GM19240 (cell line): ENCODE measurements around the gene NHLRC1.
"Not testable (repeated sequence)": the region's sequence is repeated elsewhere in the genome, so short reads cannot be mapped to it uniquely, and the experiment has no call there.

ENCODE experiments used
- DNase-seq: peaks from one replicate; pipeline ENCODE4 v3.0.0; 2011; ENCODE audit warnings: low spot score; ENCODE audit not compliant: insufficient read length

Gene NHLRC1

DNA sequence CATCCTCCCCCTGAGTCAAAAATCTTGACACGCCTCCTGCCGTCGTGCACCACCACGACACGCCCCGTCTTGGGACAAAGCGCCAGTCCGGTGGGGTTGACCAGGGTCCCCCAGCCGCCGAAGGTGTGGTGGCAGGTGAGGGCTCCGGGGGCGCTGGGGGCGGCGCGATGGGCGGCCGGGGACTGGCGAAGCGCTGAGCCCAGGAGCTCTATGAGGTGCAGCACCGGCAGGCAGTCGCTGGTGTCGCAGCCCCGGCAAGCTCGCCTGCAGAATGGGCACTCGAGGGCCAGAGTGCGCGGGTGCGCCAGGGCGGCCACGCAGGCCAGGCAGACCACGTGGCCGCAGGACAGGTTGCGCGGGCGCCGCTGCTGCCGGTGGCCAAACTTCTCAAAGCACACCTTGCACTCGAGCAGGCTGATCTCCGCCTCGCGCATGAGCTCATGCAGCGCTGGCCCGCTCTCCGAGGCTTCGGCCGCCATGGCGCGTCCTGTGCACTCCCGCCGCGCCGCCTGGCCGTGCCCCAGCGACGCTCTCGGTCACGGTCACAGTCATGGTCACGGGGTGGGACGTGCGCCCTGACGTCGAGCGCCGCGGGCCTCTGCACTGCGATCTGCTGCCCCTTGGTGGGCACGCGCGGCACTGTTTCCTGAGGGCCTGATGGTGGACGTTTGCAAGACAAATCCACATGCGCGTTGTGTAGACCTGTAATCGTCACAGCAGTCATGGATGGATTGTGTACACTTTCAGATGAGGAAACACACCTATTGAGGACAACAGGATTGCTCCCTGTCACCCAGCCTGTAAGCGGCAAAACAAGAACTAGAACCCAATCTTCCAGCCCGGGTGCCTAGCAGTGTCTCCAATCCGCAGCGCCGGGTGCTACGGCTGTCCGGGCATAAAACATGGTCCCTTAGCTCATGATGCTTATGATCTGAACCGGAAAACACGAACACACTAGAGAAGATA is at the start of gene NHLRC1:
TSS of gene NHLRC1 (minus strand) at position 550 of the 966 bp plus-strand sequence. CDS start at position 479, 71 bp downstream.
- peak; percentile 11 for DNase-seq

DNA sequence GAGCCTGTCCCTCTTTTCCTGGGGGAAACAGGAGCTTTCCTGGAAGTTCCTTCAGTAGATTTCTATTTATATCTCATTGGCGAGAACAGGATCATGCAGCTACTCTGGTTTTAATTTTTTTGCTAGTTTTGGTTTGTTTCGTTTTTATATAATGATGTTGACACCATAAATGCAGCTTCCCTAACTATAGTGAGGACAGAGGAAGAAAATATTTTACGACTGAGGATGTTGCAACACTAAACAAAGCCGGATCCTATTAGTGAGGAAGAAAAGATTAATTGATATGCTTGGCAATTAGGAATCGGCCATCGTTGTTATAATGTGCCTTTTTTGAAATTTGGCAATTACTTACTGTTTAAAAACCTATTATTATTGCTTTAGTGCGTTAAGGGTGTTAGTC is 49.4 kb upstream of the NHLRC1 start:
- DNase-seq, result no peak

DNA sequence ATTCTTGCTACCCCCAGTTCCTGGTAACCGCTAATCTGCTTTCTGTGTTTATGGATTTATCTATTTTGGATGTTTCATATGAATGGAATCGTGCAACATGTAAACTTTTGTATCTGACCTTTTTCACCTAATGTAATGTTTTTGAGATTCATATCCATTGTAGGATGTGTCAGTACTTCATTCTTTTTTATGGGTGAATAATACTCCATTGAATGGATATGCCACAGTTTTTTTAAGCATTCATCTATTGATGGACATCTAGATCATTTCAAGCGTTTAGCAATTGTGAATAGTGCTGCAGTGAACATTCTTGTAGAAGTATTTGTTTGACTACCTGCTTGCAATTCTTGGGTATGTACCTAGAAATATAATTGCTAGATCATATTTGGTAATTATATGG is 45.8 kb upstream of the NHLRC1 start:
- no peak for DNase-seq

DNA sequence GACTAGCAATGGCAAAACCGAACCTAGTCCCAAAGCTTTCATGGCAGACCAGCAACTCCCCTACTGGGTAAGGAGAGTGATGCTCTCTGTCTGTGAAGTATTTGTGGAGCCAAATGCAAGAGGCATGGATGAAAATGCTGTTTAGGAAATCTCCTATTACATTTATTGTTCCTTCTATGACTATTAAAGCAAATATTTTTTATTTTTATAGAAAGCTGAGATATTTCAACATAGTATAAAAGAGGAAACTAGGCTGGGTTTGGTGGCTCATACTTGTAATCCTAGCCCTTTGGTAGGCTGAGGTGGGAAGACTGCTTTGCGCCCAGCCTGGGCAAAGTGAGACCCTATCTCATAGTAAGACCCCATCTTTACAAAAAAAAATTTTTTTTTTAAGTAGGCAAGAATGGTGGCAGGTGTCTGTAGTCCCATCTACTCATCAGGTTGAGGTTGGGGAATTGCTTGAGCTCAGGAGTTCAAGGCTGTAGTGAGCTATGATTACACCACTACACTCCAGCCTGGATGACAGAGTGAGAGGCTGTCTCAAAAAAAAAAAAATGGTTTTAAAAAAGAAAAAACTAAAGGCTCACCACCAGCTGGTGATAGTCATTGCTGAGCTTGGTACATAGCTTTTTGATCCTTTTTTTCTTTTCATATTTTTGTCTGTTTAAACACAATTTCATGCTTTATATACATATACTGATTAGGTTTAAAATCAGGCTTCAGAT is 44.0 kb upstream of the NHLRC1 start:
- no peak for DNase-seq

DNA sequence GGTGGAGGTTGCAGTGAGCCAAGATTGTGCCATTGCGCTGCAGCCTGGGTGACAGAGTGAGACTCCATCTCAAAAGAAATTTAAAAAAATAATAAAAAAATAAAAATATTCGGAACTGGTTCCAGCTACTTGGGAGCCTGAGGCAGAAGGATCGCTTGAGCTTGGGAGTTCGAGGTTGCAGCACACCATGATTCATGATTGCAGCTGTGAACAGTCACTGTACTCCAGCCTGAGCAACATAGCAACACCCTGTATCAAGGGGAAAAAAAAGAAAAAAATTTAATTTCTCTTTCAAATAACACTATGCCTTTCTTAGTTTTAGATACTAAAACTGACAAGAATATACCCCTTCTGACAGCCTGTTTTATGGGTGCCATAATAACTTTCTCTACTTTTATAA is 43.3 kb upstream of the NHLRC1 start:
- DNase-seq, result no peak

DNA sequence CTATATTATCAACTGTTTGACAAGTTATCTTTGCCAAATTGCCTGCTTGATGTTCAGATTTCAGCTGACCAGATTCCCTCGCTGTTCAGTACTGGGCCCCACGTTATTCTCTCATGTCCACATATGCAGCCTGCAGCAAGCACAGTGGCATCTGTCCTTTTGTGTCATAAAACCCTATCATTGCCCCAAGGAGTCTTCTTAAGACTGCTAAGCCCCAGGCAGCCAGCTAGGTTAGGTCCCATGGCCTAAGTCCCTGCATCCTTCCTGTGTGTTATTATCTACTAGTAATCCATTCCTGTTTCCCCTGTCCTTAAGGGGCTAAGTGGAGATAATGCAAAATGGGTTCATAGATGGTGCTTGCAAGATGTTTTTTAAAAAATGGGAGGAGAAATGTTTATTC is 39.9 kb upstream of the NHLRC1 start:
- no peak for DNase-seq

DNA sequence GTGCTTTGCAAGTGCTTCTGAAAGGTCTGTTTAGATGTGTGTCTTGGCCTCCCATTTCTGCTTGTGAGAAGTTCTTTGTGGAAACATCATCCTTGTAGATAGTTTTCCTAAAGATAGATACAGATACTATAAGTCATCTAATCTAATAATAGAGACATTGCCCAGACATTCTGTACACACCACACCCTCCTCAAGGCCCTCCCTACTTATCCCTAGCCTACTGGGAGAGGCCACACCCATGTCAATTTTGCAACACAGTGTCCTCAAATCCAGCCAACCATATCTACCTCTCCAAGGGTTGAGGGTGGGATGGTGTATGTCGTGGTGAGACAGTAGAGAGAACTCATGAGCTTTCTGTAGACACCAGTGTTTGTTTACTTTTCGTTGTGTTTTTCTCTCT is 39.0 kb upstream of the NHLRC1 start:
- no peak for DNase-seq

DNA sequence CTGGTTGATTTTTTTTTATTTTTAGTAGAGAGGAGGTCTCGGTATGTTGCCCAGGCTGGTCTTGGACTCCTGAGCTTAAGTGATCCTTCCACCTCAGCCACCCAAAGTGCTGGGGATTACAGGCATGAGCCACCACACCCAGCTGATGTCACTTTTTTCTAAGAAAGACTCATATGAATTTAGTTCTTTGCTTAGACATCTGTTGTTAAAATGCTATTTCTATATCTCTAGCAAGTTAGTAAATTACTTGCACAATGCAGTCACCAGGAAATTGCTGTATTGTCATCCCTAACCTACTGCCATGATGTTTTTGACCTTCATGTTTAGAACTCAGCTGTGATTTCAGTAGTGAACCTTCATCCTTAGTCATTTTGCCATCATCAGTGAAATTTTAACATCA is 38.4 kb upstream of the NHLRC1 start:
- no peak for DNase-seq

DNA sequence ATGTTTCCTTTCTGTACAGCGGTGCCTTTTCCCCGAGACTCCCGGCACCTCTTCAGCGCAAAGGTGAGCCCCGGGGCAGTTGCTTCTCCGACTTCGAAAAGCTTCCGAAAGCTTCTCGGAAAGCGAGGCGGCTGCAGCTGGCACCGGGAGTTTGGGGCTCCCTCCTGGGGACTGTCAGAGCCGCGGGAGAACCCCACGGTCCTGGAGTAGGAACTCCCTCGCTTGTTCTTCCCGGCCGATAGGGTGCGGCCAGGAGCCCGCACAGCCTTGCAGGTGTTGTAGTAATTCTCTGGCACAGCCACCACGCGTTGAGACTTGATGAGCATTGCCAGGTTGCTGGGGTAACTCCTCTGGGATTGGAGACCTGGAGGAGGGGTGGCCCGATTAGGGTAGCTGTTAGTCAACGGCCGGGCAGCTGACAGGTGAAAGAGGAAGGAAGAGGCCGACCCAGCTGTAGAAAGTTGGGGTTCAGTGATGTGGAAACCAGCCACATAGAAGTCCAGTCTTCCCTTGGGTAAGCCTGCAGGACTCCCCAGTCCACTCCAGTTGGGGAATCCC is 33.5 kb upstream of the NHLRC1 start:
- DNase-seq, result peak; percentile 23

DNA sequence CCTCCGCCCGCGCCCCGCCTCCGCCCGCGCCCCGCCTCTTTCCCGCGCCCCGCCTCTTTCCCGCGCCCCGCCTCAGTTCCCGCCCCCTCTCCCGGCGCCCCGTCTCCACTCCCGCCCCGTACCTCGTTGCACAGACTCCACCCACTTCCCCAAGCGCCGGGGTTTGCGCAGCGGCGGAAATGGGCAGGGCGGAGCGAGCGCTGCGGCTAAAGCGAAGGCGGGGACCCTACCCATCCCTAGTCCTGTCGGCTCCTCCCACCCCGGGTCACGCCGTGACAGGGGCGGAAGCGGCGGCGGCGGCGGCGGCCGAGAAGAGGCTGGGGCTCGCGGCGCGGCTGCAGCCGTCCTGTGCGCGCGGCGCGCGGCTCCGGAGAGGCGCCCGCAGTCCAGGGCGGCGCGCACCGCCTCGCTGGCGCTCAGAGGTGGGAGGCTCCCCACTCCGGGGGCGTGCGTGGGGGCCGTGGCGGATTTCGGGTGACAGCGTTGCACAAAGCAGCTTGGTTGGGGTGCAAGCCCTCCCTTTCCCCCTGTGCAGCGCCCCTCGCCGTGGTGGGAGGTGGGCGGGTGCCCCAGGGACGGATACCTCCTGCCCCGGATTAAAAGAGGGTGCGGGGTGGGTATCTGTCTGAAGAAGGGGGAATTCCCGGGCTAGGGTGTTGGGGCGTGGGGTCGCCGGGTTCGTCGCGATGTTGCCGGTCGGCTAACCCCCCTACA is 32.8 kb upstream of the NHLRC1 start, which contains the start of gene KDM1B:
TSS of gene KDM1B (plus strand) at position 273 of the 714 bp plus-strand sequence. CDS start 4,474 bp downstream, outside the sequence.
- DNase-seq, result peak; percentile 92

DNA sequence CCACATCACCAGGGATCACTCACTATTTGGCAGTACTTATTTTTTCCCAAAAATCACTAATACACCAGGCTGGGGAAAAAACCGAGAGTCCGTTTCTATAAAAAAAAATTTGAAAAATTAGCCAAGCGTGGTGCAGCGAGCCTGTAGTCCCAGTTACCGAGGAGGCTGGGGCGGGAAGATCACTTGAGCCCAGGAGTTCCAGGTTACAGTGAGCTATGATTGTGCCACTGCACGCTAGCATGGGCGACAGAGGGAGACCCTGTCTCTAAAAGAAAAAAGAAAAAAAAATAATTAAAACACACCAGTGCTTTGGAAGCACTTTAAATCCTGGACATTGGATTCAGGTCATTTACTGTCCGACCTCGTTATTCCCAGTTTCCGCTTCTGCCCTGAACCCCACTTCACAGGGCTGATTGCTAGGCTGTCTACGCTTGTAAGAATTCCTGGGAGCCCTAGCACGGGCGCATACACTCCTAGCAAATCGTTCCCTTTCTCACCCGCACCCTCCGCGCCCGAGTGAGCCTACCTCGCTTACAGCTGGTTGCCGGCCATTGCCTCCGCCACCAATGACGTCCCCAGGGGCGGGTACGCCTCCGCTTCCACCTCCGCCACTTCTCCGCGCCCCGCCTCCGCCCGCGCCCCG is 32.2 kb upstream of the NHLRC1 start, which contains the start of gene TPMT:
TSS of gene TPMT (minus strand) at position 571 of the 643 bp plus-strand sequence. CDS start 5,950 bp downstream, outside the sequence.
- no peak for DNase-seq

DNA sequence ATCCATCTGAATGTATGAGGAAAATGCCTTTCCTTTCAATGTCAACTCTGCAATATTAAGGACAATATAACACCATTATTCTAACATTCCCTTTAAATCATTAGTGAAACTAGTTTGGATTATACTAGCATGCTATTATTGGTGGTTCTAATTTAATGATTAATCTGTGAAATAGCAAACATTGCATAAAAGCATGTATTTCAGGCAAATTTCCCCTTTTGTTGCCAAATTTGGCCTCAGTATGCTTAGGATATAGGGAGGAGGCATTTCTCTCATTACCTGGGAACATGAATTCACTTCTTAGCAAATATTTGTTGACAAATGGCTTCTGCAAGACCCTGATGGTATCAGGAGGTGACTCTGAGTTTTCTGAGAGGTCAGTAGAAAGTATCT is 30.8 kb upstream of the NHLRC1 start:
- DNase-seq, result no peak

DNA sequence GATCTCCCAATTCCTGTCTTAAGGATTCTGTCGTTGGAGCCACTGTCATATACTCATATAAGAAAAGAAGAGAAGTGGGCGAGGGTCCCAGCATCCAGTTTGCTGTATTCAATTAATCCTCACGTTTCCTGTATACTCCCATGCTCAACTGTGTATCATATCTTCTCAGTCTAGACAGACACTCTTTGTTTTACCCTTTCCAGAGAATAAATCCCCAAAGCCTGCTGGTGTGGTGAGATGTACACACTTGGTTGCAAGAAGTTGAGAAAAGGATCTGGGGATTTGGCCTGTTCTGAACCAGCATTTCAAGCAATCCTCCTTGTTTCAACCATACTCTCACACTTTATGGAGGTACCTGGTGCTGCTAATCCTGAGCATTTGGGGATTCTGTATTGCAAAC is 29.3 kb upstream of the NHLRC1 start:
- no peak for DNase-seq

DNA sequence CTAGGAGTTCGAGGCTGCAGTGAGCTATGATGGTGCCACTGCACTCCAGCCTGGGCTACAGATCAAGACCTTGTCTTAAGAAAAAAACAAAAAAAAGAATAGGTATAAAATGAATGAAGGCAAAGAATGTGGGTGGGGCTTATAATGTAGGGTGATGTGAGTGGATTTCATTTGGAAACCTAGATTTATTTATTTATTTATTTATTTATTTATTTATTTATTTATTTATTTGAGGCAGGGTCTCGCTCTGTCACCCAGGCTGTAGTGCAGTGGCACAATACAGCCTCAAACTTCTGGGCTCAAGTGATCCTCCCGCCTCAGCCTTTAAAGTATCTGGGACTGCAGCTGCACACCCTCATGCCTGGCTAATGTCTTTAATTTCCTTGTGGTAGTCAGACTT is 28.9 kb upstream of the NHLRC1 start:
- not testable (repeated sequence) for DNase-seq

DNA sequence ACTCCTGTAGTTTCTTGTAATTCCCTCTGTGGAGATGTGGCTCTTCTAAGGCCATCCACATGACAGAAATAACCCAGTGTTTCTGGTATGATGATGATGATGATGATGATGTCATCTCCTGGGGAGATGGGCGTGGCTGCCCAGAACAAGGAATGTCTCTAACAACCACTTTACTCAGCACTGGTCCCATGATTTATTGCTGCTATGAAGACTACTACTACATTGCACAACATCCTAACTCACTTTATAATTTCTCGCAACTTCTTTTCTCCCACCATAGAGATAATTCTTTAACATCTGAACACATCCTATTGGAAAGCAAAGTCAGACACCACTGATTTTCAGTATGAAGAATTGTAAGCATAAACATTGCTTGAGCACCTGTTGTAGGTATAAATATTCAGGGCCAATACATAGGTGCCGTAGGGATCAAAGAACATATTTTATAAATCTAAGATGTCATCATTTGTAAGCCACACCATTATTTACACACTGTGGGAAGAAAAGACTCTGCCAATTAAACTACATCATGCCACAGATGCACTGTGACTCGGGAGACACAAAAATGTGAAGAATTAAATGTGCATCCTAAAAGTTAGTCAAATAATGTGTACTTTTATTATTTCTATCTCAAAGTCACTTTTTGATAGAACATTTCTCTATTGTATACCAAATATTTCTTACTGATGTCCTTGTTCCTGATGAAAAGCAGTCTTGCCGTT is 26.0 kb upstream of the NHLRC1 start:
- DNase-seq, result no peak

DNA sequence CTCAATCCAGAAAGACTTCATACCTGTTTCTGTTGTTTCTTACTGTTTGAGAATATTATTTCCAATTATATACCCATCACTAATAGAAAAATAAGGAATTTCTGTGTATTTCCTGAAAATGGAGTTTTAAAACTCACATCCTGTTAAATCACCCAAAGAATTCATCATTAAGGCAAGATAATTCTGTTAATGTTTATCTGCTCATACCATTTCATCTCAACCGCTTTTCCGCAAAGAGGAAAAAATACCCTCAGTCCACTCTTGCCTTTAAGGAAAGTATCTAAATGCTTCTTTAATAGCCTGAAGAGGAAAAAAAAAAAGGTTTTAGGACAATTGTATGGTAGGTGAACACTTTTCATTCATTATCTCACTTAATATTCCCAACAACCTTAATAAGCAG is 25.1 kb upstream of the NHLRC1 start:
- no peak for DNase-seq

DNA sequence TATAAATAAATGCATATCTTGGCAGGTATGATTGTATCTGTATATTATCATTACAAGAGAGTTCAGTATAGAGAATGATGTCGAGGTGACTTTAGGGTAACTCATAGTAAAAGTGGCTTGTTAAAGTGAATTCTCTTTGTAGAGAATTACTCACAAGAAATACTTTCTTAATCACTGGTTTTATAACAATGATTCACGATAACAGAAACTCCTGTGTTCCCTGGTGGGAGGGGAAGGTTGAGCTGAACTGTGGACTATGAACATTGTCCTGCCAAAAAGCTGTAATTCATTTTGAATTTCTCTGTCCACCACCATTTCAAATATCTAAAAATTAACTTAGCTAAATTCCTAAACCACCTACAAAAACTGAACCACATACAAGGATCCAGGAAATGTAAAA is 24.7 kb upstream of the NHLRC1 start:
- no peak for DNase-seq

DNA sequence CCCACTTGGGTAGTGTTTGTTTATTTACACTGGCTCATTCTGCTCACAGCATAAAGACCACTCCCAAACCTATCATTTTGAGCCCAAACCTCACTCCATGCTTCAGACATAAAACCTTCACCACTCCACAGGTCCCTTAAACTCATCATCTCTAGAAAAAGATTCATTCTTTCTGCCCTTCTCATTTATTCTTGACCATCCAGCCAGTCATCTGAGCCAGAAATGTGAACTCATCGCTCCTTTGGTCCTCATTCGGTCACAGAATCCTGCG is 20.0 kb upstream of the NHLRC1 start:
- no peak for DNase-seq

DNA sequence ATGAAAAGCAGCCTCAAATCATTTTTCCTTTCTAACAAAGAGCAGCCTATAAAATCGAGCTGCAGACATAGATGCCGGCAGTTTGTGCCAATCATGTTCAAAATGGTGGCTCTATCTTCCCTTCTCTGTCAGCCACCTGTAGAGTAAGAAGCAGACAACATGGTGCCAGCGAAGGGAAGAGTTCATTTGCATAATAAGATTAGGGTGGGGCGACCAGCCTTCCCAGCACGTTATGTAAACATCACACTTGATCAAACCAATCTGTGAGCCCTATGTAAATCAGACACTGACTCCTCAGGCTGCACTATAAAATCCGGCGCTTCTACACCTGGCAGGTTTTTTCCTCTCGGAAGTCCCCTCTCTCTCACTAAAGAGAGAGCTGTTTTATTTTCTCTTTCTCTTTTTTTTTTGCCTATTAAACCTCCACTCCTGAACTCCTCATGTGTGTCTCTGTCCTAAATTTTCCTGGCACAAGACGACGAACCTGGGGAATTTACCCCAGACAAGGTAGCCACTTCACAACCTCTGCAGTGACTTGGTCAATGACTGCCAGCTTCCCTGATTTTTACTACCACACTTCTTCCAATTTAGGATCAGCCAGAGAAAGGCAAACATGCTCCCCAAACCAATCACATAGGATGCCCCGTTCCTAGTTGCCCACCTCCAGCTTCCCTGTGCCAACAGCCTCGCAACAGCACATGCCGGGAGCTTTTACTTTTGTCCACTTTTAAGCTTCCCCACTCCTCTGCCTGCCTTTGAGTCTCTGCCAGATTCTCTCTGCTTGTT is 19.5 kb upstream of the NHLRC1 start:
- DNase-seq, result no peak
